ENCODE measurements around the gene USP37. TPM values are rescaled to one million over a fixed set of nuclear protein-coding genes. Genes with fewer than 3 reads are reported as not detected.

The USP37 gene
- polyA plus RNA-seq, 4 donors = 14.7 to 18.8 (median 16.0) TPM

DNA sequence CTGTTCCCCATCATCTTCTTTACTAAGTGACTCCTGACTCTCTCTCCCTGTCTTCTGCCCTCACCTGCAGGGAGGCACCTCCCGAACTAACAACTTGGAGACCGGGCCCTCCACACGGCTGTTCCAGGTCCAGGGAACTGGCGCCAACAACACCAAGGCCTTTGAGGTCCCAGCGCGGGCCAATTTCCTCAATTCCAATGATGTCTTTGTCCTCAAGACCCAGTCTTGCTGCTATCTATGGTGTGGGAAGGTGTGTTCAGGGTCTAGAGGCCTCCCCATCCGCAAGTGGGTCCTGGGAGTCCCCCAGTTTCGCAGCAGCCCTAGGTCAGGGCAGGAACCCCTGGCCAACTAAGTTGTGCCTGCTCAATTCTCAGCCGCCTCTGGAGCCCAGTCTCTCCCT, 133.7 kb downstream of the USP37 start:
- DNase-seq (ENCODE audit: low read depth in 4 of 4, low spot score in 3 of 4) = no peak

DNA sequence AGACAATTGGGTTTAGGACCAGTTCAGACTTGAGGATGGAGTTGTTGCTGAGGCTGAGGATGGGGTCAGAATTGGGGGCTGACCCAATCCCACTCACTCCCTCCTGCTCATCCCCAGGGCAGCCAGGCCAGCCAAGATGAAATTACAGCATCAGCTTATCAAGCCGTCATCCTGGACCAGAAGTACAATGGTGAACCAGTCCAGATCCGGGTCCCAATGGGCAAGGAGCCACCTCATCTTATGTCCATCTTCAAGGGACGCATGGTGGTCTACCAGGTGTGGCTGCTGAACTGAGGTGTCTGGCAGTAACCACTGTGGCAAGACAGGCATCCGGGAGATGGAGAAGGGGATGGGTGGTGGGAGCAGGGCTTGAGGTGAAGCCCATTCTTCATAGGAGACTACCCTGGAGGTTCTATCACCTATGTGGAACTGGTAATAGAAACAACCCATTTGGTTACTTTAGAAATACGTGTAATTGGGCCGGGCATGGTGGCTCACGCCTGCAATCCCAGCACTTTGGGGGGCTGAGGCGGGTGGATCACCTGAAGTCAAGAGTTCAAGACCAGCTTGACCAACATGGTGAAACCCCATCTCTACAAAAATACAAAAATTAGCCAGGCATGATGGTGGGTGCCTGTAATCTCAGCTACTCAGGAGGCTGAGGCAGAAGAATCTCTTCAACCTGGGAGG, 135.3 kb downstream of the USP37 start:
- DNase-seq (ENCODE audit: low read depth in 4 of 4, low spot score in 3 of 4) = no peak

GRCh38 chr2:218431878-218432277, 136.3 kb downstream of the USP37 start:
- no peak for DNase-seq (ENCODE audit: low read depth in 4 of 4, low spot score in 3 of 4)

- DNase-seq (ENCODE audit: low read depth in 4 of 4, low spot score in 3 of 4) = no peak
These were observed 137.4 kb downstream of the USP37 start for GRCh38 chr2:218430721-218431120.

GRCh38 chr2:218429911-218430692, 138.0 kb downstream of the USP37 start:
- DNase-seq (ENCODE audit: low read depth in 4 of 4, low spot score in 3 of 4) = no peak

- no peak for DNase-seq (ENCODE audit: low read depth in 4 of 4, low spot score in 3 of 4)
These were observed 139.1 kb downstream of the USP37 start for GRCh38 chr2:218428846-218429558.

DNA sequence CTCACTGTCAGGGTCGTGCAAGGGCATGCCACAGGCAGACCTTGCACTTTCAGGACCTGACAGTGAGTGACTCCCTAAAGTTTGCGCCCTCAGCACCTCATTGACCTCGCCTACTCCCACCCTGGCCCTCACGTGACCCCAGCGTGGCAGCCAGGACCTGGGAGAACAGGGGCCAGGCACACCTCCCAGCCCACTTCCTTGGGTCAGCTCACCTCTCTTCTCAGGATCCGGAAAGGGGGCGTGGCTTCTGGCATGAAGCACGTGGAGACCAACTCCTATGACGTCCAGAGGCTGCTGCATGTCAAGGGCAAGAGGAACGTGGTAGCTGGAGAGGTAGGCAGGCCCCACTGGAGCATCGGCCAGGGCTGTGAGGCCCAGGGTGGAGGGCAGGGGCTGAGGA, 140.4 kb downstream of the USP37 start:
- DNase-seq (ENCODE audit: low read depth in 4 of 4, low spot score in 3 of 4) = no peak

DNA sequence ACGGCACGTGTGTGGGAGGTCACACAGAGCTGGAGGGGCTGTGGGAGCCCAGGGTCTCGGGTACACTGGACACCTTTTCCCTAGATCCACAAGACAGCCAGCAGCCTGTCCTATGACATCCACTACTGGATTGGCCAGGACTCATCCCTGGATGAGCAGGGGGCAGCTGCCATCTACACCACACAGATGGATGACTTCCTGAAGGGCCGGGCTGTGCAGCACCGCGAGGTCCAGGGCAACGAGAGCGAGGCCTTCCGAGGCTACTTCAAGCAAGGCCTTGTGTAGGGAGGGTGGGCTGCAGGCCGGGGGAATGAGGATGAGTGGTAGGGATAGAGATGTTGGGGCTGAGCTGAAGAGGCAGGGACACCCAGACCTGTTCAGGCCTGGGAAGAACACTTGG, 142.6 kb downstream of the USP37 start:
- DNase-seq (ENCODE audit: low read depth in 4 of 4, low spot score in 3 of 4) = no peak

- no peak for DNase-seq (ENCODE audit: low read depth in 4 of 4, low spot score in 3 of 4)
These were observed 144.6 kb downstream of the USP37 start for GRCh38 chr2:218423584-218423983.

GRCh38 chr2:218422403-218423086, 145.6 kb downstream of the USP37 start:
- no peak for DNase-seq (ENCODE audit: low read depth in 4 of 4, low spot score in 3 of 4)

DNA sequence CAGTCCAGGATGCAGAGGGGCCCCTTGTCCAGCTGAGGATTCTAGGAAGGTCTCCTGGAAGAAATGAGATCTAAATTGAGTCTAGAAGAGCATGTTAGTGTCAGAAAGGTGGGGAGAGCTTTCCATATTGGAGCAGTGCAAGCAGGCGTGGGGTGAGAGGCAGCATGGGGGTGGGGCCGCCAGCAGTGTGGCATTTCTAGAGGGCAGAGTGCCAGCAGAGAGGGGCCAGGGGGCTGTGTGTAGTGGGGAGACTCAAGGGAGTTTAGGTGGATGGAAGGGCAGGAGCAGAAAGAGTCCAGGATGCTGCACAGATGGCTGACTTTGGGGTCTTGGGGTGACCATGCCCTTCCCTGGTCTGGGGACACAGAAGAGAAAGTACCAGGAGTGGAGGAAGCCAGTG, 147.1 kb downstream of the USP37 start:
- no peak for DNase-seq (ENCODE audit: low read depth in 4 of 4, low spot score in 3 of 4)

DNA sequence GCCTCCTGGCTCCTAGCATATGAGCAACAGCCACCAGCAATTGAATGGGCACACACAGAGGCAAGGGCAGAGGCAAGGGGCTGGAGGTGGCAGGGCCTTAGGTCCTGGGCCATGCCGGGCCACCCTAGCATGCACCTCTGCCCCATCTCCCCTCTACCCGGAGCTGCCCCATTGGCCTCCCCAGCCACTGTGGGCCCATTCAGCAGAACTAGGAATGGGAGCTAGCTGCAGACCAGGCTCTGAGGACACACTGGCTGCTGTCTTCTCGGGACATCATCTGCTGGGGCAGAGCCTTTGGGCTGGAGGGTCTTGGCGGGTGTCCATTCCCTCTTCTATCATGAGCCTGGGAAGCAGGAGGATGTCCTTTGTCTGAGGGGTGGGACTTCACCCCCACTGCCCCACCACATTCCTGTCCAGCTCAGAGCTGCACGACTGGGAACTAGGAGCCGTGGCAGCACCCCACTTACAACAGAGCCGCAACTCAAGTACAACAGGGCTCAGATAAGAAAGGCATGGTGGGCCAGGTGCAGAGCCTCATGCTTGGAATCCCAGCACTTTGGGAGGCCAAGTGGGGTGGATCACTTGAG, 148.4 kb downstream of the USP37 start:
- DNase-seq (ENCODE audit: low read depth in 4 of 4, low spot score in 3 of 4) = no peak

DNA sequence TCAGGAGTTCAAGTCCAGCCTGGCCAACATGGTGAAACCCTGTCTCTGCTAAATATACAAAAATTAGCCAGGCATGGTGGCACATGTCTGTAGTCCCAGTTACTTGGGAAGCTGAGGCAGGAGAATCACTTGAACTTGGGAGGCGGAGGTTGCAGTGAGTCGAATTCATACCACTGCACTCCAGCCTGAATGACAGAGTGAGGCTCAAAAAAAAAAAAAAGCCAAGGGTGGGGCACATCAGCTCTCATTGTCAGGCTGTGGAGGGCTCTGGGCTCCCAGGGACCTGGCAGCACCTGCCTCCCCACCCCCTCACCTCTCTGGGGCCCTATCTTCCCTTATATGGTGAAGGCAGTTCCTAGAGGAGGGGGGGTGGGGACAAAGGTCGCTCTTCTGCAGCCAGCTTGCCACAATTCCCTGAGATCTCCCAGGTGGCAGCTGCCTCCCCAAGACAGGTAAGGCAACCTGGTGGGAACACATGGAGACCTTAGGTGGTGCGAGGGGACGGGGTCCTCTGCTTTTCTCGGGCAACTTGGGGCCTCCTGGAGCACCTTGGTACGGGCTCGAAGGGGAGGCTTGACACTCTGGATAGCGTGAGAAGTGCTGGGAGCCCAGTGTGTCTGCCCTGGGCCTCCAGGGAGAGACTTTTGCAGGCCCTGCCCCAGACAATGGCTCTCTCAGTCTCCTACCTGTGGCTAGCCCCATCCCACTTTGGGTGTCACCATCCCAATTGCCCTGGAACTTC, 149.3 kb downstream of the USP37 start, which contains the start of gene VIL1:
Gene VIL1, plus strand, starts transcription at position 407 of the 742 bp plus-strand sequence. CDS start 4,656 bp downstream, outside the sequence.
- no peak for DNase-seq (ENCODE audit: low read depth in 4 of 4, low spot score in 3 of 4)

- no peak for DNase-seq (ENCODE audit: low read depth in 4 of 4, low spot score in 3 of 4)
These were observed 149.8 kb downstream of the USP37 start for GRCh38 chr2:218418321-218418716.

DNA sequence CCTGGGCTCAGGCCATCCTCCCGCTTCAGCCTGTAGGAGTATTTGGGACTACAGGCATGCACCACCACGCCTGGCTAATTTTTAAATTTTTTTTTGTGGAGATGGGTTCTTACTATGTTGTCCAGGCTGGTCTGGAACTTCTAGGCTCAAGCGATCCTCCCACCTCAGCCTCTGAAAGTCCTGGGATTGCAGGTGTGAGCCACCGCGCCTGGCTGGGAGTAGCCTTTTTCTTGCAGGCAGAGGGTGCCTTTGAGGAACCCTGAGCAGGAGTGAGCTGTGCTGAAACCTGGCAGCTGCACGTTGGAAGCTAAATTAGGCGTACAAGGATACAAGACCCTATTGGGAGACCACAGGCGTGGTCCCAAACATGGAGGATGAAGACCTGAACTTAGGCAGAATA, 160.4 kb downstream of the USP37 start:
- no peak for DNase-seq (ENCODE audit: low read depth in 4 of 4, low spot score in 3 of 4)

- DNase-seq (ENCODE audit: low read depth in 4 of 4, low spot score in 3 of 4) = peak in 1 of 4 donors; percentile 52
These were observed 161.1 kb downstream of the USP37 start for GRCh38 chr2:218406949-218407618.

DNA sequence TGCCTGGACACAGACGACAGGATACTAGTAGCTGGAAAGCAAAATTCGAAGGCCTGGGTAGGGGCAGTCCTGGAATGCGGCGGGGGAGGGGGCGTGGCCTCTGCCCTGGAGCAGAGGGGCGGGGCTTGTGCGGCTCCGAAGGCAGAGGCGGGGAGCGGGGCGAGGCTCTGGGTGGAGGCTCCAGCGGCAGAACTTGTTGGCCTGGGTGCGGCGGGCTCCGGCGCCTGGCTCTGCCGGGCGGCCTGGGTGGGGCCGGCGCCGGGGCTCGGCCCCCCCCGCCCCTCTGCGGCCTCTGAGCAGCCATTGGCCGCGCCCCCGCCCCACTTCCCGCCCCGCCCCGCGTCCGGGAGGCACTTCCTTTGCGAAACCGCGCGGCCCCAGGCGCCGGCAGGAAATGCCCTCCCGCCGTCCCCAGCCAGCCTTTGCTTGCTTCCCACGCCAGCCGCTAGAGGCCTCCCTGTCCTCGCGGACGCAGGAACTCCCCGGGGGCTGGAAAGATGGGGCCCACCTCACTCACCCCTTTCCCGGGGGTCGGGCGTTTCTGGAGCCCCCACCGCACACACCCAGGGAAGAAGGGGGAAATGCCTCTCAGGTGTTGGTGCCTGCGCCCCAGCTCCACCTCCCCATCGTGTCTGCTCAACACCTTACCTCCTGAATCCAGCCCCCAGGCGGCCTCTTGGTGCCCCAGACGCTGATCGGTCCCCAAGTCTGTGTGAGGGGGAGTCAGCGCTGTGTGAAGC, 161.8 kb downstream of the USP37 start:
- DNase-seq (ENCODE audit: low read depth in 4 of 4, low spot score in 3 of 4) = peak in 3 of 4 donors; percentile 85 to 92 (median 86)

GRCh38 chr2:218405746-218406208, 162.4 kb downstream of the USP37 start:
- no peak for DNase-seq (ENCODE audit: low read depth in 4 of 4, low spot score in 3 of 4)
